Measurements from ENCODE around the gene GPX2.
A peak's percentile ranks its signal among the peaks of the same experiment; 100 is the strongest.
"Not testable (repeated sequence)": the region's sequence is repeated elsewhere in the genome, so short reads cannot be mapped to it uniquely, and the experiment has no call there.

Gene GPX2

GRCh38 chr14:64913477-64913876 is 29.1 kb downstream of the GPX2 start:
- H4K8ac ChIP-seq (ENCODE audit: low read depth, low read length): not testable (repeated sequence)

GRCh38 chr14:64912261-64912660 is 30.3 kb downstream of the GPX2 start:
- Histone ChIP-seq H3K14ac (ENCODE audit: low read length) (no peak overlapping the region), H3K9ac (ENCODE audit: low read length) (no peak overlapping the region)
- WGBS (ENCODE audit: extremely low coverage, insufficient coverage, insufficient read length): no CpG with 5 or more reads among the region's 1 CpG

More at GRCh38 chr14:64913477-64913876, 29.1 kb downstream of the GPX2 start:
- H3K4me2 ChIP-seq (ENCODE audit: low read length); H2BK12ac ChIP-seq (ENCODE audit: low read length); H2BK120ac ChIP-seq (ENCODE audit: insufficient read depth, low read length, poor library complexity); H3K27me3 ChIP-seq (ENCODE audit: insufficient read depth, low read length); H3K4ac ChIP-seq (ENCODE audit: low read depth, low read length); H2BK5ac ChIP-seq (ENCODE audit: low read depth, low read length, poor library complexity); H3K14ac ChIP-seq (ENCODE audit: low read length); H3K9ac ChIP-seq (ENCODE audit: low read length); H4K91ac ChIP-seq (ENCODE audit: low read depth, low read length); H4K12ac ChIP-seq (ENCODE audit: low read depth, low read length); H3K36me3 ChIP-seq (ENCODE audit: control insufficient read depth in 1 of 2, insufficient read depth in 2 of 2, low read length in 2 of 2); H3K9me3 ChIP-seq (ENCODE audit: insufficient read depth, low read depth, low read length); H3K4me3 ChIP-seq (ENCODE audit: low read depth, low read length); H2AK5ac ChIP-seq (ENCODE audit: low read length); H3K23ac ChIP-seq (ENCODE audit: low read length); H3K79me1 ChIP-seq (ENCODE audit: low read length); DNase-seq; H2AFZ ChIP-seq (ENCODE audit: insufficient read depth, low read length, poor library complexity); H3K18ac ChIP-seq (ENCODE audit: low read length); H3K4me1 ChIP-seq (ENCODE audit: control insufficient read depth in 1 of 2, insufficient read depth in 2 of 2, low read length in 2 of 2); H3K79me2 ChIP-seq (ENCODE audit: control insufficient read depth, insufficient read depth, low read length, poor library complexity); H3K27ac ChIP-seq (ENCODE audit: low read depth, low read length): not testable (repeated sequence)
- WGBS (ENCODE audit: extremely low coverage, insufficient coverage, insufficient read length): no CpG with 5 or more reads among the region's 5 CpGs

GRCh38 chr14:64910847-64911495 is 31.6 kb downstream of the GPX2 start:
- H2BK12ac ChIP-seq (ENCODE audit: low read length): no peak overlapping the region
- H2AK5ac ChIP-seq (ENCODE audit: low read length): no peak overlapping the region
- no peak overlapping the region for H2BK5ac ChIP-seq (ENCODE audit: low read depth, low read length, poor library complexity)
- peaks cover 4% of the 10 kb centered on the region for H3K79me1 ChIP-seq (ENCODE audit: low read length)
- H3K79me2 ChIP-seq (ENCODE audit: control insufficient read depth, insufficient read depth, low read length, poor library complexity): peaks cover 6% of the 10 kb centered on the region
- H3K4me3 ChIP-seq (ENCODE audit: low read depth, low read length): no peak overlapping the region
- no peak overlapping the region for H3K27ac ChIP-seq (ENCODE audit: low read depth, low read length)
- no peak overlapping the region for H4K91ac ChIP-seq (ENCODE audit: low read depth, low read length)
- H4K12ac ChIP-seq (ENCODE audit: low read depth, low read length): no peak overlapping the region
- no peak overlapping the region for H3K14ac ChIP-seq (ENCODE audit: low read length)
- H3K4ac ChIP-seq (ENCODE audit: low read depth, low read length): no peak overlapping the region
- H3K4me1 ChIP-seq (ENCODE audit: control insufficient read depth in 1 of 2, insufficient read depth in 2 of 2, low read length in 2 of 2): peaks cover 2 to 4% of the 10 kb centered on the region in 2 experiments
- H3K36me3 ChIP-seq (ENCODE audit: control insufficient read depth in 1 of 2, insufficient read depth in 2 of 2, low read length in 2 of 2): no peaks in the 10 kb centered on the region
- H3K27me3 ChIP-seq (ENCODE audit: insufficient read depth, low read length): no peaks in the 10 kb centered on the region
- no peaks in the 10 kb centered on the region for H3K9me3 ChIP-seq (ENCODE audit: insufficient read depth, low read depth, low read length)
- no peak overlapping the region for H3K4me2 ChIP-seq (ENCODE audit: low read length)
- H3K23ac ChIP-seq (ENCODE audit: low read length): no peak overlapping the region
- H2AFZ ChIP-seq (ENCODE audit: insufficient read depth, low read length, poor library complexity): no peak overlapping the region
- H2BK120ac ChIP-seq (ENCODE audit: insufficient read depth, low read length, poor library complexity): no peak overlapping the region
- peak in 1 of 2 donors; percentile 46 for DNase-seq
- H4K8ac ChIP-seq (ENCODE audit: low read depth, low read length): no peak overlapping the region
- no peak overlapping the region for H3K9ac ChIP-seq (ENCODE audit: low read length)
- H3K18ac ChIP-seq (ENCODE audit: low read length): no peak overlapping the region
- no CpG with 5 or more reads among the region's 3 CpGs for WGBS (ENCODE audit: extremely low coverage, insufficient coverage, insufficient read length)

More at GRCh38 chr14:64912261-64912660, 30.3 kb downstream of the GPX2 start:
- no peak overlapping the region for H3K27ac ChIP-seq (ENCODE audit: low read depth, low read length)
- H2BK12ac ChIP-seq (ENCODE audit: low read length): no peak overlapping the region
- H2AK5ac ChIP-seq (ENCODE audit: low read length): no peak overlapping the region
- peaks cover 4% of the 10 kb centered on the region for H3K79me1 ChIP-seq (ENCODE audit: low read length)
- no peak overlapping the region for H2BK120ac ChIP-seq (ENCODE audit: insufficient read depth, low read length, poor library complexity)
- H2AFZ ChIP-seq (ENCODE audit: insufficient read depth, low read length, poor library complexity): no peak overlapping the region
- no peak overlapping the region for H3K23ac ChIP-seq (ENCODE audit: low read length)
- no peak overlapping the region for H4K91ac ChIP-seq (ENCODE audit: low read depth, low read length)
- H3K18ac ChIP-seq (ENCODE audit: low read length): no peak overlapping the region
- DNase-seq: no peak
- peaks cover 6% of the 10 kb centered on the region for H3K79me2 ChIP-seq (ENCODE audit: control insufficient read depth, insufficient read depth, low read length, poor library complexity)
- H4K8ac ChIP-seq (ENCODE audit: low read depth, low read length): no peak overlapping the region
- no peaks in the 10 kb centered on the region for H3K9me3 ChIP-seq (ENCODE audit: insufficient read depth, low read depth, low read length)
- H3K4me2 ChIP-seq (ENCODE audit: low read length): no peak overlapping the region
- H3K4me3 ChIP-seq (ENCODE audit: low read depth, low read length): no peak overlapping the region
- no peak overlapping the region for H2BK5ac ChIP-seq (ENCODE audit: low read depth, low read length, poor library complexity)
- H3K4ac ChIP-seq (ENCODE audit: low read depth, low read length): no peak overlapping the region
- H4K12ac ChIP-seq (ENCODE audit: low read depth, low read length): no peak overlapping the region
- no peaks in the 10 kb centered on the region for H3K27me3 ChIP-seq (ENCODE audit: insufficient read depth, low read length)
- no peaks in the 10 kb centered on the region for H3K36me3 ChIP-seq (ENCODE audit: control insufficient read depth in 1 of 2, insufficient read depth in 2 of 2, low read length in 2 of 2)
- peaks cover 2 to 4% of the 10 kb centered on the region in 2 experiments for H3K4me1 ChIP-seq (ENCODE audit: control insufficient read depth in 1 of 2, insufficient read depth in 2 of 2, low read length in 2 of 2)

- H3K79me2 ChIP-seq (ENCODE audit: control insufficient read depth, insufficient read depth, low read length, poor library complexity): no peaks in the 10 kb centered on the region
- H3K9ac ChIP-seq (ENCODE audit: low read length): no peak overlapping the region
- no peak overlapping the region for H2AFZ ChIP-seq (ENCODE audit: insufficient read depth, low read length, poor library complexity)
- H4K8ac ChIP-seq (ENCODE audit: low read depth, low read length): no peak overlapping the region
- H3K18ac ChIP-seq (ENCODE audit: low read length): no peak overlapping the region
- WGBS (ENCODE audit: extremely low coverage, insufficient coverage, insufficient read length): no CpG with 5 or more reads among the region's 6 CpGs
- H2AK5ac ChIP-seq (ENCODE audit: low read length): no peak overlapping the region
- no peak overlapping the region for H3K23ac ChIP-seq (ENCODE audit: low read length)
- no peaks in the 10 kb centered on the region for H3K4me1 ChIP-seq (ENCODE audit: control insufficient read depth in 1 of 2, insufficient read depth in 2 of 2, low read length in 2 of 2)
- no peak overlapping the region for H2BK120ac ChIP-seq (ENCODE audit: insufficient read depth, low read length, poor library complexity)
- H3K79me1 ChIP-seq (ENCODE audit: low read length): no peaks in the 10 kb centered on the region
- H3K27me3 ChIP-seq (ENCODE audit: insufficient read depth, low read length): no peaks in the 10 kb centered on the region
- no peak overlapping the region for H3K4ac ChIP-seq (ENCODE audit: low read depth, low read length)
- H3K36me3 ChIP-seq (ENCODE audit: control insufficient read depth in 1 of 2, insufficient read depth in 2 of 2, low read length in 2 of 2): no peaks in the 10 kb centered on the region
- H2BK5ac ChIP-seq (ENCODE audit: low read depth, low read length, poor library complexity): no peak overlapping the region
- no peak overlapping the region for H3K27ac ChIP-seq (ENCODE audit: low read depth, low read length)
- no peak overlapping the region for H3K14ac ChIP-seq (ENCODE audit: low read length)
- no peak overlapping the region for H4K12ac ChIP-seq (ENCODE audit: low read depth, low read length)
- no peak overlapping the region for H4K91ac ChIP-seq (ENCODE audit: low read depth, low read length)
- DNase-seq: no peak
- no peaks in the 10 kb centered on the region for H3K9me3 ChIP-seq (ENCODE audit: insufficient read depth, low read depth, low read length)
- no peak overlapping the region for H3K4me3 ChIP-seq (ENCODE audit: low read depth, low read length)
- no peak overlapping the region for H3K4me2 ChIP-seq (ENCODE audit: low read length)
- H2BK12ac ChIP-seq (ENCODE audit: low read length): no peak overlapping the region
Observed at GRCh38 chr14:64906022-64906421, 36.5 kb downstream of the GPX2 start.
